Stimulated activated CD4-positive, alpha-beta T cell treated with anti-CD3 and anti-CD28 coated beads, TNF-alpha, amount 100 ng/mL, for 48 hours (primary cell): ENCODE data around the gene NKPD1.

Source experiments
- DNase-seq, 3 donors: peaks; one replicate each; pipeline ENCODE4 v3.0.0-alpha.2; 2020; ENCODE audit warnings: low read depth in 3 of 3

Gene NKPD1

DNA sequence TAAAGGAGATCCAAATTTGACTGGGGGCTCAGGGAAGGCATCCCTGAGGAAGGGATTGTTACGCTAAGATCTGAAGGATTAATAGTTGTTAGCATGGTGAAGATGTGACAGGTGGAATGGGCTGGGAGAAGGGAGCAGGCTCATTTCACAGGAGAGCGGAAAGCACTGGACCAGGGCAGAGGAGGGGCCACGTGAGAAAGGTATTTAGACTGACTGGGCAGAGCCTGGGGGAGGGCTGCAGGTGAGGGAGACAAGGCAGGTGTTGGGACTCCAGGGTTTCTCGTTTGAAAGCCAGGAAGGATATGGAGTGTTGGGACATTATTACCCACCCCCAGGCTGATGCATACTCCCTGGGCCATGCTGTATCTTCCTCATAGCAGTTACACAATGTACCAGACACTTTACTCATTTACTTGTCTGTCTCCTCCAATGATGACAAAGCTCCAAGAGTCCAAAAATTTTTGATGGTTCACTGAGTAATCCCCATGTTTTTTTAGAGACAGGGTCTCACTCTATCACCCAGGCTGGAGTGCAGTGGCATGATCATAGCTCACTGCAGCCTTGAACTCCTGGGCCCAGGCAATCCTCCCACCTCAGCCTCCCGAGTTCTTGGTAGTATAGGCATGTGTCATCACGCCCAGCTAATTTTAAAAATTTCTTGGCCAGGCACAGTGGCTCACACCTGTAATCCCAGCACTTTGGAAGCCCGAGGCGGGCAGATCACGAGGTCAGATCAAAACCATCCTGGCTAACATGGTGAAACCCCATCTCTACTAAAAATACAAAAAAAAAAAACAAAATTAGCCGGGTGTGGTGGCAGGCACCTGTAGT, 14.9 kb upstream of the NKPD1 start:
- no peak for DNase-seq

DNA sequence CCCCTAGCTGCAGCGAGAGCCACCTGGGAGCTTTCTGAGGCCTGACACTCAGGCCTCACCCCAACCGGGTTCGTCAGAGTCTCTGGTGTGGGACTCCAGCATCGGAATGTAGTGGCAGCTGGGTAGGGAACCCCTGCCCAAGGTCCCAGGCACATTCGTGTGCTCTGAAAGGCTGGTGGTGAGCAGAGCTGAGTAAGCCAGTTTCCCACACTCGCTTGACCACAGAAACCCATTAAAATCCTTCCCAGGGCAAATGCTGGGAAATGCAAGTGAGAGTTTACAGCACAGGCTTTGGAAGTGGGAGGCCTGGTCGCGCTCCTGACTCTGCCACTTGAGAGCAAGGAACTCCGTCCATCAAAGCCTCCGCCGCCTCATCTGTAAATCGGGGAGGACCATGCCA, 13.0 kb upstream of the NKPD1 start:
- no peak for DNase-seq

DNA sequence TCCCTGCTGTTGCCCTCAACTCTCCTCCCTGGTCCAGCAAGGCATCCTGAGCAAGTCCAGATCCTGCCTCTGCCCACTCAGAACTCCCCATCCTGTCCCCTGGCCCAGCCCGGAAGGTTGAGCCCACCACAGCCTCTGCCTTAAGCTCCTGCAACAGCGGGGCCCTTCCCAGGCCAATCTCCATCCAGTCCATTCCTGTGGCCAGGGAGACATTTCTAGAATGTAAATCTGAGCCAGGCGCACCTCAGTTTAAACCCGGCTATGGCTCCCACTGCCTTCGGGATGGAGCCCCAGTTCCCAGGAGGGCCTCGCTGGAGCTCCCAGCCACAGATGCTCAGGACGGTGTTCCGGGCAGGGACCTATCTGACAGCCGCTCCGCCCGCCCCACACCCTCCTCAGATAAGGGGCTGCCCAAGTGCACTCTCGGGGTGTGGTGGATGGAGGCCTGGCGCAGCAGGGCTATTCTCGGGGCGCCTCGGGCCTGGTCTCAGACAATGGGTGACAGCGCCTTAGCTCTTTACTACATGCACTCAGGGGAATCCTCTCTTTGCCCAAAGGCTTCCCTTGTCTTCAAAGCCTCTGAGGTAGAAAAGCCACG, 11.9 kb upstream of the NKPD1 start:
- DNase-seq, result no peak

DNA sequence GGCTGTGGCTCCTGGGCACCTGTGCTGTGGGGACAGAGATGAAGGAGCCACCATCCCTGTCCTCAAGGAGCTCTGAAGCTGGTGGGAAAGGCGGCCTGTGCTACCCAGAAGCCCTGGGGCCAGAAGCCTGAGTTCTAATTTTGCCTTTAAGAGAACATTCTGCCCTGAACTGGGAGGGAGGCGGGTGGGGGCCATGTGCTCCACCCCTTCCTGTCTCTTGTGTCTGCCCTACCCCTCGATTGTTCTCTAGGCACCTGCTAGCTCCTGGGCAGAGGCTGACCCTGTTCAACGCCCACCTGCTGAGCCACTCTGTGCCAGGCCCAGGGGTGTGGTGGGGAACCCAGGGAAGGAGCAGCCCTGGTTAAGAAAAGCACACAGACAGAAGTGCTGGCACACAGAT, 11.4 kb upstream of the NKPD1 start:
- no peak for DNase-seq

DNA sequence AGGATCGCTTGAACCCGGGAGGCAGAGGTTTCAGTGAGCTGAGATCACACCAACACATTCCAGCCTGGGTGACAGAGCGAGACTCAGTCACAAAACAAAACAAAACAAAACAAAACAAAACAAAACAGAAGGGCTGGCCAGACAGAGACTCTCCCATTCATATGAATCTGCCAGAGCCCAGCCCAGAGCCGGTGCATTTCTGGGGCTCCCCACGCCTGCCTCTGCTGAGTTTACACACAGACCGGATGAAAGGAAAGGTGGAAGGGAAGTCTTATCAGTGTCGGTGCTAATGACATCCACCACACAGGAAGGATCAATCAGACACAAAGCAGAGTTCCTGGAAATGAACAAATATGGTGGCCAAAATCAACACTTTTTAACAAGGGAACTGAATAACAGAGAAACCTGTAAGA, 10.4 kb upstream of the NKPD1 start:
- DNase-seq, result no peak

DNA sequence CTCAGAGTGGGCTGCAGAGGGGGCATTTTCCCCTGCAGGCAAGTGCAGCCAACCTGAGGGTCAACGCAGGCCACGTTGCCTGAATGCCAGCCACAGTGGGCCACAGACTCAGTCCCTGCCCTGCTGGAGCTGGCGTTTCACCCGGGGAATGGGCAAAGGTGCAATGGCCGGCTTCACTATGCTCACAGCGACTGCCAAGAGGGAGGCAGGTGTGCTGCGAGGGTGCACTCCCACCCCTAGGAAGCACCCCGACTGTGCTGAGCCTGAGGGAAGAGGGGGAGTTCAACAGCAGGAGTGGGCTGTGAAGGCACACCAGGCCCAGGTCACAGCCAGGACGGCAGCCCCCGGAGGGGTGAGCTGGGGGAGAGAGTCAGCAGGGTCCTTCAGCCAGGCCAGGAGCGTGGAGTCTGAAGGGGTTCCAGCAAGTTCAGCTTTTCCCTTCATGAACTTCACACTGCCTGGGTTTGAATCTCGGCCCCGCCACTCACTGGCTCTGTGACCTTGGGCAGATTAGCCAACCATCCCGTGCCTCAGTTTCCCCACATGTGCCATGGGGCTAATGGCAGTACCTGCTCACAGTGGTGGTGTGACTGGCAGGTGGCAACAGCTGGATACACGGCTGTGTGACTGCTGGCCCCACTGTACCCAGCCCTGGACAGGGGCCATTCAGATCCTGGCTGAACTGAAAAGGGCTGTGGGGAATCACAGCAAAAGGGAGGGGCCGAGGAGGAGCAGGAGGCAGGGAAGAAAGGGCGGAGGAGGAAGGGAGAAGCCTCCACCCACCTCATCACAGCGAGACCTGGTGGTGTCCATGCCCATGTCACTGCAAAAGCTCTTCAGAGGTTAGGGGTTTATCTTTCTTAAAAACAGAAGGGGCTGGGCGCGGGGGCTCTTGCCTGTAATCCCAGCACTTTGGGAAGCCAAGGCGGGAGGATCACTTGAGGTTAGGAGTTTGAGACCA, 9.6 kb upstream of the NKPD1 start:
- DNase-seq, result no peak

DNA sequence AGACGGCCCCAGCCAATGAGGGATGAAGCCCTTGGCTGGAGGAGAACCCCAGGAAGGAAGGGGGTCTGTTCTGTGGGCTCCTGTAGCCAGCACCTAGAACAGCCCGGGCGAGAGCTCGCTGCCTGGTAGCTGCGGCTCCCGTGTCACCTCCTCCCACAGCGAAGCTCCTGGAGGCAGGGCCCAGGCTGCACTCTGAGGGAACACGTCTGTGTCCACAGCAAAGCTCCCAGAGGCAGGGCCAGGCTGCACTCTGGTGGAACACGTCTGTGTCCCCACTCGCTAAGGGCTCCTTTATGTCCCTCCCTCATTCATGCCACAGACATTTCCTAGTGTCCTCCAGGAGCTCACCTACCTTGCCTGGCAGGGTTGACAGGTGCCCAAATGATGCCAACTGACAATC, 8.8 kb upstream of the NKPD1 start:
- DNase-seq, result no peak

DNA sequence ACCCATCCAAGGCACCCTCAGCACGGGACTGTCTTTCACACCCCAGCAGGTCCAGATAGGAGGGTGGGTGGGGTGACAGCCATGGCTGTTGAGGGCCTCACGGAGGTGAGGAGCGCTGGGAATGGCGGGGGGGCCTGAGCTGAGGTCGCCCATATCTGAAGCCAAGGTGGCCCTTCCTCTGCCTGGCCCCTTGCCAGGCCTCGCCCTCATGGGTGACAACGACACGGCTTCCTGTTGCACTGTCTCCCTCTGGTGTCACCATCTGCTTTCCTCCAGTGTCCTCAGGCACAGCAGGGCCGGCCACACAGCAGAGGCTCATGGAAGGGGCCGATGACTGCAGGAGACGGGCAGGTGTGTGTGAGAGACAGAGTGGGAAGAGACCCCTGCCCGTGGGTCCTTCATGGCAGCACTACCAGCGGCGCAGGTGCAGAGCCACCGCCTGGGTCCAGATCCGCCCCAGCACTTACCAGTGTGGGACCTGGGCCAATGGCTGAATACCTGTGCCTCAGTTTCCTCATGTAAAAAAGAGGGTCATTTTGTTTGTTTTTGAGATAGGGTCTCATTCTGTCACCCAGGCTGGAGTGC, 8.1 kb upstream of the NKPD1 start:
- no peak for DNase-seq

DNA sequence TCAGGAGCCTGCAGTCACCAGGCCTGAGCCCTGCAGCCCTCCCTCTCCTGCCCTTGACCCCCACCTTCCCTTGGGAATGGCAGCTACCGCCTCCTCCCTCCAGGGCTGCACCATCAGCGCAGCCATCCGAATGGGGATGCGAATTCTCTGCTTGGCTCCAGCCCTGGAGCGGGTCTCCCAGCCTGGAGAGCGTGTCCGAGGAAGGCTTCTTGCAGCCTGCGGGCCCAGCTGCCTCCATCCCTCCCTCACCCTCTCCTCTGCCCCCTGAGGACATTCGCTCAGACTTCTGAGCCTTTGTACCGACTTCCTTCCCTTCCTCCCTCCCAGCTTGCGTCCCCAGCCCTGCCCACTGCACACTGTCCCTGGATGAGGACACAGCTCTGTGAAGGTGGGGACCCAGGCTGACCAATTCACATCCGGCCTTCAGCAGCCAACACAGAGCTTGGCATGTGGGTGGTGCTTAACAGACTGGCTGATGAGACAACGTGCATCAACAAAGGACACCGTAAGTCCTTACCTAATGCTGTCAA, 6.0 kb upstream of the NKPD1 start:
- no peak for DNase-seq

DNA sequence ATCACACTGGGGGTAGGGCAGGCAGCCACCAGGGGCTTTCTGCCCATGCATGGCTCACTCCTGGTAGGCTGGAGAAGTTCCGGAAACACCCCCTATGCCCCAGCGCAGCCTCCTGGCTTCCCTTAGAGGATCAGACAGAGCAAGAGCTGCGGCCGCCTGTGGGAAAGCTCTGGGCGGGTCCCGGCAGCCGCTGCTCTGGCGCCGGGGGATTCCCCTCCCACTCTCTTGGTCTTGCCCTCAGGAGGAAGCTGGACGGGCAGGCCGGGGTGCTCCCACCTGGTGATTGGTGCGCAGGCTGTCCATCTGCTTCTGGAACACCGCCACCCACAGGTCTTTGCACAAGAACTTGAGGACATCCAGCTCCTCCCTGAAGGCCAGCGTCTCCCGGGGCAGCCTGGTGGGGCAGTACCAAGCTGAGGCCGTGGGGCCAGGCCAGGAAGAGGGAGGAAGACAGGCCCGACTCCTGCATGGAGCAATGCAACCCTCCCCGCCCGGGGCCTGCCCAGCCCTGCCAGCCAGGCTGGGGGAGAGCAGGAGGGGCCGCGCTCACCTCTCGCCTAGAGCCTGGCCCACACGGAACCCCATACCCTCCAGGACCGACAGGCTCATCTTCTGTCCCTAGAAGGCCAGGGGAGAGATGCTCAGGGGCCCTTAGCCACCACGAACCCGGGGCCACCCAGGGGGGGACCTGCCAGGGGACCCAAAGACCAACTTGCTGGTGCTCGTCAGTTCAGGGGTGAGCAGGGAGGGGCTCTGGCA, 4.0 kb upstream of the NKPD1 start:
- no peak for DNase-seq

DNA sequence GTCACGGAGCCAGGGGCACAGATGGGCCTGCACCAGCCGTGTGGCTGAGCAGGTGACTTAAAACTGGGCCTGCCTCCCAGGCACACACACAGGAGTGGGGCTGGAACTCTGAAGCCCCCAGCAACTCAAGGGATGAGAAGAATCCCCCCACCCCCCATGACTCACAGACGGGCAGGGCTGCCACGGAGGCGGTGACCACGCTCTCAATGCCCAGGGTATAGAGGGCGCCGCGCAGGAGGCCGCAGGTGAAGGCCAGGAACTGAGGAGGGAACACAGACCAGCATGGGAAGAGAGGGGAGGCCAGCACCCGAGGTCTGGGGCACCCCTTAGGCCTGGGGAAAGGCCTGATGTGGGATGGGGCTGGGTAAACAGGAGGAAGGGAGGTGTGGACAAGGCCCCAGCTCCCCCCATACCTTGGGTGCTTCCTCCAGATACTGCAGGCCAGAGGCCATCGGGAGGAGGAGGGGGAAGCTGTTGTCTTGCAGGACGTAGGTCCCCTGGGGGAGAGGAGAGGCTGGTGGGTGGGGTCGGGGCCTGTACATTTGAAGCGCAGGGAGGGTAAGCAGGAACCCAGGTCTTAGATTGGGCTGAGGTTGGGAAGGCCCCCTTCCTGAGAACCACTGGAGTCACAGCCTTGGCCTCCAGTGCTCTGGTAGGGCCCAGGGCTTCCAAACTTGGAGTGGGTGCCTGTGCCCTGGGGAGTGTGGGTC, 3.1 kb upstream of the NKPD1 start:
- no peak for DNase-seq

DNA sequence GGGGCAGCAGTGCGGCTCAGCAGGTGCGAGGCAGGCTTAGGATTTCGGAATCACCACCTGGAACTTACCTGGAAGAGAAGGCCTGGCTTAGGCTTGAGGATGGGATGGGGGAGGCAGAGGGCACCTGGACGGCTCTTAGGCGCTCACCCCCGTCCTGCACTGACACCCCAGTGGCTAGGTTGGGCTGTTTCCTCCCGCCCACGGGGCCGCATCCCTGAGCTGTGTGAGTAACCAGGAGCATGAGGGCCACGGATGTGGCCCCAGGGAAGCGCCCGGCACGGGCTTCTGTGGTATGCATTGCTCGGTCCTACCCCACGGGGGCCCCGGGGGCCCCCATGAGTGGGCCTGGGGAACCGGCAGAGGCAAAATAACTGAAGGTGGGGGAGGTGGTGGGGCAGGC, 2.4 kb upstream of the NKPD1 start:
- no peak for DNase-seq

DNA sequence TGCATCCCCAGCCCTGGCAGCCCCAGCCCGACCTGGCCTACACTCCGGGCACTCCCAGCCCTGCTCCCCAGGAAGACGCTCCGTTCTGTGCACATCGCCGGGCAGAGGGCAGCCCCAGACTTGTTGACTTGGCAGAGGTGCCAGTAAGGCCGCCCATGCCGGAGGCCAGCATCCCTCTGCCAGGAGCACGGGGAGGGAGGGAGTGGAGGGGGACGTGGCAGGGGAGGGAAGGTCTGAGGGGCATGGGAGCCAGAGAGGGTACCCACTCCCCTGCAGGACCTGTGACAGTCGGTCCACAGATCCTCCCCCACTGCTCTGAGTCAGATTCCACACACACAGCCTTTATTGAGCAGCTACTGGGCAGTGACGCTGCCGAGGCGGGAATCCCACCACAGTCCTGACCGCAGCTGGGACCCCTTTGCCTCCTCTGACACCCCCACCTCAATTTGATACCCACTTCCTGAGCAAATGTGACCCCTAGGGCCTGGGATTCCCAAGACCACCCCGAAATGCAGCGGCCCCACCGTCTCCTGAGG, 1.9 kb upstream of the NKPD1 start:
- DNase-seq, result no peak

DNA sequence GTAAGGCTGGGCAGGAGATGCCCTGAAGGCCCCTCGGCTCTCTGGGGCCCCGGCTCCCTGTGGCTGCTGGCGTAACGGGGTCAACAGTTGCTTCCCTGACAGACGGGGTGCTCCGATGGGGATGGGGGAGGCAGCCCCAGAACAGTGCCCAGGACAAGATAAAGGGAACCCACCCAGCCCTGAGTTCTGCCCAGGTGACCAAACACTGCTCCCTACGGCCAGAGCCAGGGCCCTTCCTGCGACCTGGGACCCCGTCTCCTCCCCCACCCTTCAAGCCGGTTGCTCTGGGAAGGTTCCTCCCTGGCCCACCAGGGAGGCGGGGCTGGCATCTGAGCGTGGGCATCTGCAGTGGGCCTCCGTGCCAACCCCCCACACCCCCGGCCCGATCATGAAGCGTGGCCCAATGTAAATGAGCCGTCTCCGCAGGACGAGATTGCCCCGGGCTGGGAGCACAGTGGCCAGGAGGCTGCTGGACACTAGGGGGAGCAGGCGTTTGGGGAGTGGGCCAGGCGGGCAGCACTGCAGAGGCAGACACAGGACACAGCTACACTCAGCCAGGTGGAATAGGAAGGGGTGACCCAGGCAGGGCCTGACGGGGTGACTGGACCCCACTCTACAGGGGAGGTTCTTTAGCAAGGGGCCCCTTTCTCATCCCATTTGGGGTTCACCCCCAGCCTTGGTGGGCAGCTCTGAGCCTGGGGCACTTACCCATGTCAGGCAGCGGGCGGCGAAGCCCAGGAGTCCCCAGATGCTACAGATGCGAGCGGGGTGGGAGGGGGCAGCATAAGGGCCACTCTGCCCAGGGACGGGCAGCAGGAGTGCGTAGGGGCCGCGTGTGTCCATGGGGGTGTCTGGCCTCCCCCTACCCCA, 1.2 kb upstream of the NKPD1 start:
- no peak for DNase-seq

DNA sequence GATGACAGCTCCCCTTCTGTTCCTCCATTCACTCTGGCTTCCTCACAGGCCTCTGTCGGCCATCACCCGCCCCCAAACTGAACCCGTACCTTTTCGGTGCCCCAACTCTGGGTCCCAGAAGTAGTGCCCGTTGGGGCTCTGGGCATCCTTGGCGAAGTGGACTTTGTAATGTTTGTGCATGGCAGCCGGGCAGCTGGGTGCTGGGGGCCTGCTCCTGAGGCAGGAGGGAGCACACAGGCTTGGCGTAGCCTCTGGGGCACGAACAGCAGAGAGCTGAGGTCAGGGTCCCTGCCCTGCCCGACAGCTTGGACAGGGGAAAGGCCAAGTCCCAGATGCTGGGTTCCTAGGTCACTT, 834 bp downstream of the NKPD1 start:
- DNase-seq, result no peak

DNA sequence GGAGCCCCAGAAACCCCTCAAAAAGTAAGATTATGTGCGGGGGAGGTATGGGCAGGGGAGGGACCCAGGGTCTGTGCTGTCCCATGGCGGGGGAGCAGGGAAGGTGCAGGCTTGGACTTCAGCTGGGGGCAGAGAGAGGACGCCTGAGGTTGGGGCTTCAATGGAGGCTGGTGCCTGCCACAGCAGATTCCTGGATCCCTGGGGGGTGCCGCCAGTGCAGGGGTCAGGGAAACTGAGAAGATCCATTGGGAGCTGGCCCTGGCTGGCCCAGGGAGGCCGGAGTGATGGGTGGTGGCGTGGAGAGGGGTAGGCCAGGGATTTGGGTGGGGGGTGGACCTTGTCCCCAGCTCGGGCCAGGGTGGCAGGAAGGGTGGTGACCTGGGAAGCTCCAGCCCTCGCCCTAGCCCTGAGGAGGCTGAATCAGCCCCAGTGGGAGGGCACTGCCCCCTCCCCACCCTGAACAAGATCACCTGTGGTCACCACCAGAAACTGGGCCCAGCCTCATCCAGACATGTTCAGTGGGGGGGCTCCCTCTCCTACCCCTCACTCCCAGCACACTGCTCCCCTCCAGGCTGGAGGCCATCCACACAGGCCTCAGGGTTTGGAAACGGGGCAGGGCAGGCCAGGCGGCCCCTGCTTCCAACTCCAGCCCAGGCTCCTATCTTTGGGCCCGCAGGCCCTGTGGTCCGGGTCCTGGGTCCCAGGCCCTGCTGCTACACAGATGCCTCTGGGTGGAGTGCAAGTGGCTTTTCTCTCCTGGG, 1.4 kb downstream of the NKPD1 start:
- no peak for DNase-seq

DNA sequence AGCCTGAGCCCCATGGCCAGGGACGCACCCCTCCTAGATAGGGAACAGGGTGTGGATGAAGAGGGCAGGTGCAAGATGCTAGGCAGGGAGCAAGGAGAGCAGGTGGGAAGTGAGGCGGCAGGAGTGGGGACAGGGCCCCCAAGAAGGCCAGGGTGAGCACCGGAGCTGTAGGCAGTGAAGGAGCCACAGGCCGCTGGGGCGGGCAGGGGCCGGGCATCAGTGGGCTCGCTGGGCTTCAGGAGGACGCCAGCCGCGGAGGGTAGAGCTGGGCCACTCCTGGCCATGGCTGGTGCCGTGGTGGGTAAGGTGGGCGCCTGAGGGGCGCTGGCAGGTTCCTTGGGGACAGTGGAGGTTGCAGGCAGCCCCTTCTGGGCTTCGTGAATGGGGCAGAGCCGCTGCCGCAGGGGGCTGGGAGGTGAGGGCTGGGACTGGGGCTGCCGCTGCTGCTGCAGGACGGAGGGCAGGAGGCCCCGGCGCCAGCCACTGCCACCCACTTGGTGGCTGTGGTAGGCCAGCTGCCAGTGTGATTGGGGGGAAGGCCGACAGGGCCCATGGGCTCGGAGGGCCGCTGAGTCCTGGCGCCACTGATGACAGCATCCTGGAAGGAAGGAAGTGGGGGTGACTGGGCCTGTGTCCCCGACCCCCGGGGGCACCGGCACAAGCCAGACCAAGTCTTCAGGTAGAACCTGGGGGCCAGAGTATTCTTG, 2.1 kb downstream of the NKPD1 start:
- DNase-seq, result no peak

DNA sequence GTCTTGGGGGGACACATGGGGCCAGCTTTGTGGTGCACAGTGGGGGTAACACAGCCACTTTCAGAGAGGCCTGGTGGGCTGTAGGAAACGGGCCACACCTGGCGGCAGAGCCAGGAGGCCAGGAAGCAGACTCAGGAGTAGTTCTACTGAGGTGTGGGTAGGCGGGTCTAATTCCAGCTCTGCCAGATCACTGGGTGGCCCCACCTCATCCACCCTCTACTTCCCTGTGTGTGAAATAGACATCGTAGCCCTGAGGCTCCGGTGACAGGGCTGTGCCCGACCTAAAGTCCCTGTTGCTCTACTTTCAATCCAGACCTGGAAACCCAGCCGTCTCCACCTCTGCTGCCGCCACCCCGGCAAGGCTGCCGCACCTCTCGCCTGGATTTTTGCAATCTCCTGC, 4.0 kb downstream of the NKPD1 start:
- no peak for DNase-seq
